Fibroblast of villous mesenchyme (primary cell): ENCODE results near the gene C22orf39. TPM values are rescaled to one million over a fixed set of nuclear protein-coding genes. Genes with fewer than 3 reads are reported as not detected.
A peak's percentile ranks its signal among the peaks of the same experiment; 100 is the strongest.
"Not testable (repeated sequence)": the region's sequence is repeated elsewhere in the genome, so short reads cannot be mapped to it uniquely, and the experiment has no call there.

Experiments used
- DNase-seq: peaks from one replicate; pipeline ENCODE4 v3.0.0-alpha.2; 2010; ENCODE audit warnings: low read depth
- H3K4me3 ChIP-seq: 2 replicates; pipeline ENCODE4 v1.5.1; 2011; ENCODE audit warnings: low read depth, mild to moderate bottlenecking, low read length
- total RNA-seq: library from RNA; depleted of rRNA; stranded (reverse); fragments of >200 nt; gene quantifications from 2 replicates; pipeline ENCODE4 v1.2.3, GENCODE V29; 2012
- TF ChIP-seq, protein P1 (sequence below): IDR thresholded peaks from 2 replicates; pipeline ENCODE4 v1.5.1; 2012; ENCODE audit warnings: low read depth, mild to moderate bottlenecking, low read length; ENCODE audit not compliant: insufficient read depth

The C22orf39 gene
- total RNA-seq, 1 donor: 12.5 TPM

DNA sequence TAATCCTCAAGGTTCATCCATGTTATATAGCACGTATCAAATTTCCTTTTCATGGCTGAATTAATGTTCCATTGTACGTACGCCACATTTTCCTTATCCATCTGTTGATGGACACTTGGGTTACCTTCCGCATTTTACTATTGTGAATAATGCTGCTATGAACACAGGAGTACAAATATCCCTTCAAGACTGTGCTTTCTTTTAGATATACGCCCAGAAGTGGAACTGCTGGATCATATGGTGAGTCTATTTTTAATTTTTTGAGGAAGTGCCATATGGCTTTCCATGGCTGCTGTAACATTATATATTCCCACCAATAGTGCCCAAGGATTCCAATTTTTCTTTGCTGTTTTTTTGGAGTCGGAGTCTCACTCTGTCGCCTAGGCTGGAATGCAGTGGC is 9.2 kb downstream of the C22orf39 start:
- no peak overlapping the region for H3K4me3 ChIP-seq
- DNase-seq: no peak
- TF ChIP-seq, protein P1, sequence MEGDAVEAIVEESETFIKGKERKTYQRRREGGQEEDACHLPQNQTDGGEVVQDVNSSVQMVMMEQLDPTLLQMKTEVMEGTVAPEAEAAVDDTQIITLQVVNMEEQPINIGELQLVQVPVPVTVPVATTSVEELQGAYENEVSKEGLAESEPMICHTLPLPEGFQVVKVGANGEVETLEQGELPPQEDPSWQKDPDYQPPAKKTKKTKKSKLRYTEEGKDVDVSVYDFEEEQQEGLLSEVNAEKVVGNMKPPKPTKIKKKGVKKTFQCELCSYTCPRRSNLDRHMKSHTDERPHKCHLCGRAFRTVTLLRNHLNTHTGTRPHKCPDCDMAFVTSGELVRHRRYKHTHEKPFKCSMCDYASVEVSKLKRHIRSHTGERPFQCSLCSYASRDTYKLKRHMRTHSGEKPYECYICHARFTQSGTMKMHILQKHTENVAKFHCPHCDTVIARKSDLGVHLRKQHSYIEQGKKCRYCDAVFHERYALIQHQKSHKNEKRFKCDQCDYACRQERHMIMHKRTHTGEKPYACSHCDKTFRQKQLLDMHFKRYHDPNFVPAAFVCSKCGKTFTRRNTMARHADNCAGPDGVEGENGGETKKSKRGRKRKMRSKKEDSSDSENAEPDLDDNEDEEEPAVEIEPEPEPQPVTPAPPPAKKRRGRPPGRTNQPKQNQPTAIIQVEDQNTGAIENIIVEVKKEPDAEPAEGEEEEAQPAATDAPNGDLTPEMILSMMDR: no peak

DNA sequence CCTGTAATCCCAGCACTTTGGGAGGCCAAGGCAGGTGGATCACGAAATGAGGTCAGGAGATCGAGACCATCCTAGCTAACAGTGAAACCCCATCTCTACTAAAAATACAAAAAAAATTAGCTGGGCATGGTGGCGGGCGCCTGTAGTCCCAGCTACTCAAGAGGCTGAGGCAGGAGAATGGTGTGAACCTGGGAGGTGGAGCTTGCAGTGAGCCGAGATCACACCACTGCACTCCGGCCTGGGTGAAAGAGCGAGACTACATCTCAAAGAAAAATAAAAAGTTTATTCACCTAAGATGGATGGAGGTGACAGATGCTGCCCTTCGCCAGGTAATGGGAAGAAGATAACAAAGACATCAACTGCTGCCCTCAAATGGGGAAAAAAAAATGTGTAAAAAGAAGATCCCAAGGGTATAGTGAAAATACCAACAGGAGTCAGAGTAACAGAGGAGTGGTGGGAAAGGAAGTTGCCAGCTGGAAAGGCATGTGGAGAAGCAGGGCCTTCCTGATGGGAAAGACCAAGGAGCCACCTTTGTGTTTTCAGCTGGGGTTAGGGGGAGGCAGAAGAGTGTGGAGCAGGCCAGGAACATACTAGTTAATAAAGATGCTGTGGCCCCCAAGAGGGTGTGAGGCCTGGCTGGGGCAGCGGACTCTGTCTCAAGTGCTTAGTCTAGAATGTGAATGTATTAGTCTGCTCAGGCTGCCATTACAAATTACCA is 10.9 kb downstream of the C22orf39 start:
- H3K4me3 ChIP-seq, DNase-seq: not testable (repeated sequence)

DNA sequence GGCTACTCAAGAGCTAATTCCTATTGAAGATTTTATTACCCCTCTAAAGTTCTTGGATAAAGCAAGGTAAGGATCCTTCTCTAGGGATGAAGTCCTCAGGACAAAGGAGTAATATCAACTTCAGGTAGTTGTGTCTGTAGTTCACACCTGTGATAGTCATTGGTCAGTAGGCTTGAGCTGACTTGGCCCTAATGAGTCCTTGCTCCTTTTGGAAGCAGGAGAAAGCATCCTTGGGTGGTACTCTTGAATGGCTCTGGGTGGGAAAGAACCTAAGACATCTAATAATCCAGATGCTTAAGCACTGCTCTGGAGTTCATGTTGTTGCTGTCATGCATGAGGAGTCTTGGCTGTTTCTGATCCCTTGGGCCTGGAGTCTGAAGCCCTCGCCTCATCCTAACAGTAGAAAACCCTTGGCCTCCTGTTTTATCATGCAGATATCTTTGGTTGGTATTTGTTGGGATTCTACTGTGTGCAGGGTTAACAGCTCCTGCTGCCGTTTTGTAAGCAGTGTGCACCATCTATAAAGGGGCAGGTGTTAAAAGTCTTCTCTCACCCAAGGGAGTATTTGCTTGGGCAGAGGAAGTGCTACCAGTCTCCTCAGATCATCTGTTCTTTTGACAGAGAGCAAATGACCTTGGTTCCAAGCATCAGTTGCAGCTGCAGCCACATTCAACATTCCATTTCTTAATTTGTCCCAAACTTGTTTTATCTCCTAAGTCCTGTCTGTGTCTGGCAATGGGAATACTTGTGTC is 12.5 kb downstream of the C22orf39 start:
- no peak for DNase-seq
- H3K4me3 ChIP-seq: no peak overlapping the region
- TF ChIP-seq, protein P1: no peak

DNA sequence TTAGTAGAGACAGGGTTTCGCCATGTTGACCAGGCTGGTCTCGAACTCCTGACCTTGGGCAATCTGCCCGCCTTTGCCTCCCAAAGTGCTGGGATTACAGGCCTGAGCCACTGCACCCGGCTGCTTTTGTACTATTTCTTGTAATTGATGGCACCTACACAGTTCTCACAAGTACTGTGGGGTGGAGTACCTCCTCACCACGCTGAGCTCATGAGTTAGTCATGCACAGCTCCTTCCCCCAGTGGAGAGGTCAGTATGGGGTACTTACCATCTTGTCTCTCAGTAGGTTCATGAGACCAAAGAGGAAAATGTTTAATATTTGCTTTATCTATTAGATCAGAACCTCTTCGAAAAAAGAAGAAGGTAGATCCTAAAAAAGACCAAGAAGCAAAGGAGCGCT is 13.1 kb downstream of the C22orf39 start:
- no peak for DNase-seq
- TF ChIP-seq, protein P1: no peak
- H3K4me3 ChIP-seq: no peak overlapping the region

DNA sequence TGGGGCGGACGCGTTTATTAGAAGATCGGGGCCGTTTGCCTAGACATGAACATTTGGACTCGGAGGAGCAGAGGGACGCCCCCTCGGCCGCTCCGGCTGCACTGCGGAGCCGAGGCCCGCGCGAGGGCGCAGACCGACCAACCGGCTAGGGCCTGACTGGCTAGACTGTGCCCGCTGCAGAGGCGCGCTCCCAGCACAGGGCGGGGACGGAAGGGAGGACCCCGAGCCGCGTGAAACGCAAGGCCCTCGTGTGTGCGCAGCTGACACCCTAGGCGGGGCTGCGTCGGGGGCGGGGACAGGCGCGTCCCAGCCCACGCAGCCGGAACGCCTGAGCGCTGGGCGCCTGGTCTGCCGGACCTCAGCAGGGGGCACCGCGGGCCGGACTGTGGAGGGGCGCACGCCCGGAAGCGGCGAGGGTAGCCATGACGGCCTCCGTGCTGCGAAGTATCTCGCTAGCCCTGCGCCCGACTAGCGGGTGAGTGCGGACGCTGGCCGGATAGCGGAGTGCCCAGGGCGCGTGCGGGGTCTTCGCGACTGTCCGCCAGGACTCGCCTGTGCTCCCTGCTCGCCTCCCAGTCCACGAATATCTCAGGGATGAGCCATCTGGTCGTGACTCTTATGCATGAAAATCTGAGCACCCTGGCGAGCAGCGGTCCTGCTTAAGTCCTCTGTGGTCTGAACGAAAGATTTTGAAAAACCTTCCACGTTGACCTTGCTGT is 15.2 kb downstream of the C22orf39 start, which contains the start of gene MRPL40:
Gene MRPL40, plus strand, starts transcription at position 413 of the 719 bp plus-strand sequence. Its CDS starts 10 bp downstream, at position 423.
- peak within 1 kb of the TSS; percentile 89 for H3K4me3 ChIP-seq
- DNase-seq: peak; percentile 95
- TF ChIP-seq, protein P1: peak; percentile 13

DNA sequence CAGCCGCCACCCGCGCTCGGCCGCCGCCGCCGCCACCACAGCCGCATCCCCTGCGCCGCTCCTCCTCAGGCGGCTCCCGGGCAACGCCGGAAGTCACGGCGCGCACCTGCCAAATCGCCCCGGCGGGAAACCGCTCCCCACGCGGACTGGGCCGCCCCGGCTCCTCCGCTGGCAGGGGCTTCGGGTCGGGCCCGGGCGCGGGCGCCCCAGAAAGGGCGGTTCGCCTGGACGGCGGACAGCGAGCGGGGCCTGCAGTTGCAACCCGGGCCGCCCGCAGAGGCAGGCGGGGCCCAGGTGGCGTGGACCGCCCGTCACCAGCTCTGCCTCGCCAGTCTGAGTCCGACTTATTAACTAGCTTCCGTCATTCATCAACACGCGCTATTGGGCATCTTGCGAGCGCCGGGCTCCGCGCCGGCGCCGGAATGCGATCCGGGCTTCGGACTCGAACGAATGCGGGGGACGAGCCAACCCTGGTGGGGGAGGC is 15.8 kb downstream of the C22orf39 start, which contains the start of gene HIRA:
Gene HIRA, minus strand, starts transcription at position 85 of the 484 bp plus-strand sequence. CDS start 257 bp downstream, outside the sequence.
- peak within 1 kb of the TSS; percentile 89 for H3K4me3 ChIP-seq
- TF ChIP-seq, protein P1: no peak
- DNase-seq: peak; percentile 76
